CD4-positive, alpha-beta T cell treated with Interleukin-6 at 100 ng/mL for 8 hours (primary cell): ENCODE measurements around the gene CPTP.

Experiments used
- DNase-seq: peaks from one replicate; pipeline ENCODE4 v3.0.0-alpha.2; 2020; ENCODE audit warnings: mixed read lengths, low spot score

Gene CPTP

DNA sequence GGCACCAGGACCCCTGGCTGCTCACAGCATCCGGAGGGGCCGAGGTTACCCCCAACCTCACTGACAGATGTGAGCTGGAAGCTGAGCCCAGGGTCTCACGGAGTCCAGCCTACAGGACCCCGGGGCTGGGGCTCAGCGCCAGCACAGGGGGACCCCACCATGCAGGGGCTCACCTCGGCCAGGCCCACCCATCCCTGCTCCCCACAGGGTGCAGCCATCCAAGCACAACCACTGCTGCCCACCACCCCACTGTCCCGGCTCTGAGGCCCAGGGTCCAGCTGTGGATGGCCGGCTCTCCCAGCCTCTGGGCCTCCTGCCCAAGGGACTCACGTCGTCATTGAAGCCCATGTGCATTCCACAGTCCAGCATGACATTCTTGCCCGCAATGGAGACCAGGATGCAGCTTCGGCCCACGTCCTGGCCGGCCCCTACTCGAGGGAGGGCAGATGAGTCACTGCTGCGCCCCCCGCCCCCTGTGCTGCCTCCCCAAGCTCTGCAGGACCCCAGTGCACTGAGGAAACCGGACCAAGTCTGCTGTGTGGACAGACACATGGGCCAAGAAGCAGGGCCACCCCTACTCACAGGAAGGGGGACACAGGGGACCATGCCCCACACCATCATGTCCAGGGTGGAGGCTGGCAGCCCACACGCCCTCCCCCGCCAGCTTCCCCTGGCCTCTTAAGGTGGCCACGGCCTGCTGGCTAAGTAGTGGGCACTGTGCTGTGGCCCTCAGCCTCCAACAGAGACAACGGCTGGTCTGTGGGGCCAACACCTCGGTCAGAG lies 3.7 kb upstream of the CPTP start:
- no peak for DNase-seq

DNA sequence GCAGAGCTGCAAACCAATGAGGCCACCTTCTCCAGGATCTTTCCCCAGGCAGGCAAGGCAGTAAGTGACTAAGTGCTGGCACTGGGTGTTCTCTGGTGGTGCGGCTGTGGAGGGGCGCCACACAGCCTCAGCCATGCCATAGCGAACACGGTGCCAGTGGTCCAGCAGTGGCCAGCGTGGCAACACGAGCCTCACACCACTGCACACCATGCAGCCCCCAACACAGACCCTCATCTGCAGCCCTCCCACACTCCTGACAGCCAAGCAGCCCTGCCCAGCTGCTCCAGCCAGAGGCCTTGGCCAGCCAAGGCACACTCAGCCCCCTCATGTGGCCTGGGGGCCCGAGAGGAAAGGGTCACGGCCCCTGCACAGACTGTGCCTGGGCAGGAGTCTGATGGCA lies 3.1 kb upstream of the CPTP start:
- no peak for DNase-seq

DNA sequence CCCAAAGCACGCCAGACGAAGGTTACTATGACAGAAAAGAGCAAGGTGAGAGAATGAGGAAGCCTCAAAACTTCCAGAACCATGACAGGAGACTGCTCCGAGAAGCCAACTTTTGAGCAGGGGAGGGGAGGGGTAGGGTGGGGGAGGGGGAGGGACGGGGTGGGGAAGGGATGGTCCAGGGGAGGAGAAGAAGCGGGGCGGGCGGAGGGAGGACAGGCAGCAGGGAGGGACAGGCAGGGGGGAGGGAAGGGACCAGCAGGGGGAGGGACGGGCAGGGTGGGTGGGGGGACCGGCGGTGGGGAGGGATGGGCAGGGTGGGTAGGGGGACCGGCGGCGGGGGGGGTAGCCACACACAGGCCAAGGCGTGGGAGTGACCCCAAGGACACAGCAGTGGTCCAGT lies 2.2 kb upstream of the CPTP start:
- no peak for DNase-seq

DNA sequence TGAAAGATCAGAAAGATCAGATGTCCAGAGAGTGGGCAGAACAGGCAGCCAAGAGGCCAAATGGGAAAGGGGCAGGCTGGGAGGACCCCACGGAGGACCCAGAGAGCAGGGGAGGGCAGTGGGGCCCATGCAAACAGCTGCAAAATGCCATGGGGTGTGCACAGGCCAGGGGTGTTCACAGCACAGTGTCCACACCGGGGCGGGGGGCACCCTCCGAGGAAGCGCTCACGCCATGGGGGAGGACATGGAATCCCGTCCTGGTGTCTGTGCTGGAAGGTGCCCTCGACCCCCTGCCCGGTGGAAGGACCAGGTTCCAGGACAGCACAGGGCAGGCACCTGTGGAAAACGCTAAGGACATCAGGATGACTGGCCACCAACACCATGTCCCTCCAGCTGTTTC lies 1.6 kb upstream of the CPTP start:
- no peak for DNase-seq

DNA sequence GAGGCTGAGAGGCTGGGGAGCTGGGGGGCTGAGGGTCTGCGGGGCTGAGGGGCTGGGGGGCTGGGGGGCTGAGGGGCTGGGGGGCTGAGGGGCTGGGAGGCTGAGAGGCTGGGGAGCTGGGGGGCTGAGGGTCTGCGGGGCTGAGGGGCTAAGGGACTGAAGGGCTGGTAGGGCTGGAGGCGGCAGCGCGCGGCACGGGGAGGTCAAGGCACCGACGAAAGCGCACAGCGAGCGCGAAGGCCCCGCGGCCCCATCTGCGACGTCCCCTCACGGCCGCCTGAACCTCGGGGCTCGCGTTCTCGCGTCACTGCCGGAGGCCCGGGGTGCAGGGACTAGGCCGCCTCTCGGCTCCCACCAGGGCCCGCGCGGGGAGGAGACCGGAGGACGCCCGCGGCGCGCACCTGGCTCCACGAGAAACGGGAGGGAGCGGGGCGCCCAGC lies 498 bp upstream of the CPTP start:
- DNase-seq = no peak

DNA sequence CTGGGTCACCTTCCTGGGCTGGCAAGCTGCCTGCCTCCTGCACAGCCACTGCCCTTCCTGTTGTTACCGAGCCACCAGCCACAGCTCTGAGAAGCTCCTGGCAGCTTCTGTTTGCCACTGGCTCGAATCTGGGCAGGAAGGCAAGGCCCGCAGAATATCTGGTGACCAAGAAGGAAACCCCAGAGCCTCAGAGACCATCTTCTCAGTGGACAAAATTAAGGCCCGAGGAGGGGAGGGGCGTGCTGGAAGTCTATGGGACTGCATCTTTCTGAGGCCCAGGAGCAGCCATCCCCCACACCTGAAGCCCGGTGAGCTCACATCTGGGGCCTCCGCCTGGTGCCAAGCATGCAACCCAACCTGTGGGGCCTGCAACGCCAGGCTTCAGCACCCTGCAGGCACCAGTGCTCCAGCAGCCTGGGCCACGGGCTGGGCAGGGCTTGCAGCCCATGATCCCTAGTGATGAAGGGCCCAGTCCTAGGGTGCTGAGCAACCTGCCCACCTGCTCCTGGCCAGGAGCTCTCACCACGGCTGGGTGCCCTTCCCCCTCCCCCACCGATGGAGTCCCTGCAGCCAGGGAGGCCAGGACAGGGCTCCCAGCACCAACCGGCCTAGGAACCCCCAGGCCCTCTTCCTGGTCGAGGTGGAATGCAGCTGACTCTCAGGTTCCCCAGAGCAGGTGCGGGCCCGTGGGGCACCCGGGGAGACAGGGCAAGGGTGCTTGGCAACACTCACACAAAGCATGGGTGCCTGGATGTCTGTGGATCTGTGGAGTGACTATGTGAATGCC lies 879 bp downstream of the CPTP start:
- DNase-seq = no peak

DNA sequence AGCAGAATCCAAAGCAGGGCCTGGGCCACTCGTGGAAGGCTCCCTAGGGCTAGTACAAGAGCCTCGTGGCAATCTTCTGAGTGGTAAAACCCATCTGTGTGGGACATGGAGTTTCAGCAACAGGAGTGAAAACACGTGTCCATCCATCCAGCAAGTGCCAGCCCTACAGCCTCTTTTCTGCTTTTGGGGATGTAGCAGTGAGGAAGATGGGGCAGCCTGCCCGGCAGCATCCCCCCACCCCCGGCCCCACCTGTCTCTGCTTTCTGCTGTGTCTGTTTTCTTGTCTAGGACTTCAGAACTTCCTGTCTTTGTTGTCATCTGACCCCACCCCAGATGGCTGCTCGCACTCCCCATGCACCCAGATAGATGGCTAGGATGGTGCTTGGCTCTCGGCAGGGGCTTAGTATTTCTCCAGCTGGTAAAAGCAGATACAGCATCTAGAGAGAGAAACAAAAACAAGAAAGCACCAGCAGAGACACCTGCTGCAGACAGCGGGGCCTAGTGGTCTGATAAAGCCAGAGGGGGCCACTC lies 1.5 kb downstream of the CPTP start:
- no peak for DNase-seq

DNA sequence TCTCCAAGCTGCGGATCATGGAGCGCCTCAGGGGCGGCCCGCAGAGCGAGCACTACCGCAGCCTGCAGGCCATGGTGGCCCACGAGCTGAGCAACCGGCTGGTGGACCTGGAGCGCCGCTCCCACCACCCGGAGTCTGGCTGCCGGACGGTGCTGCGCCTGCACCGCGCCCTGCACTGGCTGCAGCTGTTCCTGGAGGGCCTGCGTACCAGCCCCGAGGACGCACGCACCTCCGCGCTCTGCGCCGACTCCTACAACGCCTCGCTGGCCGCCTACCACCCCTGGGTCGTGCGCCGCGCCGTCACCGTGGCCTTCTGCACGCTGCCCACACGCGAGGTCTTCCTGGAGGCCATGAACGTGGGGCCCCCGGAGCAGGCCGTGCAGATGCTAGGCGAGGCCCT lies 2.7 kb downstream of the CPTP start:
- no peak for DNase-seq

DNA sequence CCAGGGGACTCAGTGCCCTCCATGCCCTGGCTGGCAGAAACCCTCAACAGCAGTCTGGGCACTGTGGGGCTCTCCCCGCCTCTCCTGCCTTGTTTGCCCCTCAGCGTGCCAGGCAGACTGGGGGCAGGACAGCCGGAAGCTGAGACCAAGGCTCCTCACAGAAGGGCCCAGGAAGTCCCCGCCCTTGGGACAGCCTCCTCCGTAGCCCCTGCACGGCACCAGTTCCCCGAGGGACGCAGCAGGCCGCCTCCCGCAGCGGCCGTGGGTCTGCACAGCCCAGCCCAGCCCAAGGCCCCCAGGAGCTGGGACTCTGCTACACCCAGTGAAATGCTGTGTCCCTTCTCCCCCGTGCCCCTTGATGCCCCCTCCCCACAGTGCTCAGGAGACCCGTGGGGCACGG lies 3.7 kb downstream of the CPTP start:
- DNase-seq = no peak

DNA sequence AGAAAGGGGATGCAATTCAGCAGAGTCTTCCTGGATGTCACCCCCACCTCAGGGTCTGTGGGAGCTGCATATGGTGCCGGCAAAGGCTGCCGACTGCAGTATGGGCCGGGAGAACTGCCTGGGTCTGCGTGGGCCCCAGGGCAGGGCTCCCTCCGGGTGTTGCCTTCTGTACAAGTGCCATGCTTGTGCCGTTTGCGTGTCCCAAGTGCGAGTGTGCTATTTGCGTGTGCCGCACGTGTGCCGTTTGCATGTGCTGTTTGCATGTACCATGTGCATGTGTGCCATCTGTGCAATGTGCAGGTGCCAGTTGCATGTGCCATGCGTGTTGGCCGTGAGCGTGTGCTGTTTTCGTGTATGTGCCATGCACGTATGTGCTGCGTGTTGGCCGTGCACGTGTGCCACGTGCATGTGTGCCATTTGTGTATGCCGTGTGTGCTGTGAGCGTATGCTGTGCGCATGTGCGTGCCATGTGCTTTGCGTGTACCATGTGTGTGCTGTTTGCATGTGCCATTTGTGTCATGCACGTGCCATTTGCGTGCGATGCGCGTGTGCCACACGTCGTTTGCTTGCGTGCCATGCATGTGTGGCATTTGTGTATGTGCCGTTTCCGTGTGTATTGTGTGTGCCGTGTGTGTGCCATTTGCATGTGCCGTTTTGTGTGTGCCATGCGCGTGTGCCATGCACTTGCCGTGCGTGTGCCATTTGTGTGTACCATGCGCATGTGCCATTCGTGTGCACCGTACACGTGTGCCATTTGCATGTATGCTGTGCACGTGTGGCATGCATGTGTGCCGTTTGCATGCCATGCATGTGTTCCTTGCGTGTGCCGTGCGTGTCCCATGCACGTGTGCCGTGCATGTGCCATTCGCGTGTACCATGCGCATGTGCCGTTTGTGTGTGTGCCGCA lies 5.0 kb downstream of the CPTP start:
- no peak for DNase-seq

DNA sequence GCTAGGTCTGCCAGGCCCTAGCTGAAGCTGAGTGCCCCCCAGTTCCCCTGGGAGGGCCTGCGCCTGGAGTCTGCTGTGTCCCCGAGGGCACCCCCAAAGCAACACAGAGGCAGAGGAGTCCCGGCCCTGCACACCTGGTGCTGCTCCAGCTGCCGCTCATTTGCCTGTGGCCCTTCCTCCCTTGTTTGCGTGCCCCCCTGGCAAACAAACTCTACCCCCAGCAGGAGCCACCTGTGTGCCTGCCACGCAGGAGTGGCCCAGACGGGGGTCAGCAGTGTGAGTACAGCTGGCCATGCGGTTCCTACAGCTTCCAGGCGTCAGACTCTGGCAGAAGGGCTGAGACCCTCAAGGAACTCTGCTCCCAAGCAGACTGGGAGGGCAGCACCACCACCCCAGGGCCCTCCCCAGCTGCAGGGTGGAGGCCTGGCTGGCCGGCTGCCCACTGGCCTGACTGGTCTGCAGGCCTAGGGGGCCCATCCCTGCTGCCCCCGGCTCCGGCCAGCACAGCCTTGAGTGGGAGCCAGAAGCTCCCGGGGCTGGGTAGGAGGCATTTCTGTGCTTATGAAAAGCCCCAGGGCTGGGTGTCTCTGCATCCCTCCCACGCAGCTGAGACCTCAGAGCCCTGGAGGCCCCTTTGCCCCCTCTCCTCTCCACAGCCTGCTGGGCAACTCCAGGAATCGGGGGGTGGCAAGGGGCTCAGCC lies 5.9 kb downstream of the CPTP start:
- DNase-seq = no peak

DNA sequence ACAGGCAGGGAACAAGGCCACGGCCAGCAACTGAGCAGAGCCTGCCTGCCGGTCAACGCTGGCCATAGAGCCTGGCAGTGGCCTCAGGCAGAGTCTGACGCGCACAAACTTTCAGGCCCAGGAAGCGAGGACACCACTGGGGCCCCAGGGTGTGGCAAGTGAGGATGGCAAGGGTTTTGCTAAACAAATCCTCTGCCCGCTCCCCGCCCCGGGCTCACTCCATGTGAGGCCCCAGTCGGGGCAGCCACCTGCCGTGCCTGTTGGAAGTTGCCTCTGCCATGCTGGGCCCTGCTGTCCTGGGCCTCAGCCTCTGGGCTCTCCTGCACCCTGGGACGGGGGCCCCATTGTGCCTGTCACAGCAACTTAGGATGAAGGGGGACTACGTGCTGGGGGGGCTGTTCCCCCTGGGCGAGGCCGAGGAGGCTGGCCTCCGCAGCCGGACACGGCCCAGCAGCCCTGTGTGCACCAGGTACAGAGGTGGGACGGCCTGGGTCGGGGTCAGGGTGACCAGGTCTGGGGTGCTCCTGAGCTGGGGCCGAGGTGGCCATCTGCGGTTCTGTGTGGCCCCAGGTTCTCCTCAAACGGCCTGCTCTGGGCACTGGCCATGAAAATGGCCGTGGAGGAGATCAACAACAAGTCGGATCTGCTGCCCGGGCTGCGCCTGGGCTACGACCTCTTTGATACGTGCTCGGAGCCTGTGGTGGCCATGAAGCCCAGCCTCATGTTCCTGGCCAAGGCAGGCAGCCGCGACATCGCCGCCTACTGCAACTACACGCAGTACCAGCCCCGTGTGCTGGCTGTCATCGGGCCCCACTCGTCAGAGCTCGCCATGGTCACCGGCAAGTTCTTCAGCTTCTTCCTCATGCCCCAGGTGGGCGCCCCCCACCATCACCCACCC lies 6.7 kb downstream of the CPTP start, which contains the start of gene TAS1R3:
TAS1R3 (plus strand) TSS at position 213 of the 898 bp plus-strand sequence; CDS start at position 279, 66 bp downstream.
- no peak for DNase-seq

DNA sequence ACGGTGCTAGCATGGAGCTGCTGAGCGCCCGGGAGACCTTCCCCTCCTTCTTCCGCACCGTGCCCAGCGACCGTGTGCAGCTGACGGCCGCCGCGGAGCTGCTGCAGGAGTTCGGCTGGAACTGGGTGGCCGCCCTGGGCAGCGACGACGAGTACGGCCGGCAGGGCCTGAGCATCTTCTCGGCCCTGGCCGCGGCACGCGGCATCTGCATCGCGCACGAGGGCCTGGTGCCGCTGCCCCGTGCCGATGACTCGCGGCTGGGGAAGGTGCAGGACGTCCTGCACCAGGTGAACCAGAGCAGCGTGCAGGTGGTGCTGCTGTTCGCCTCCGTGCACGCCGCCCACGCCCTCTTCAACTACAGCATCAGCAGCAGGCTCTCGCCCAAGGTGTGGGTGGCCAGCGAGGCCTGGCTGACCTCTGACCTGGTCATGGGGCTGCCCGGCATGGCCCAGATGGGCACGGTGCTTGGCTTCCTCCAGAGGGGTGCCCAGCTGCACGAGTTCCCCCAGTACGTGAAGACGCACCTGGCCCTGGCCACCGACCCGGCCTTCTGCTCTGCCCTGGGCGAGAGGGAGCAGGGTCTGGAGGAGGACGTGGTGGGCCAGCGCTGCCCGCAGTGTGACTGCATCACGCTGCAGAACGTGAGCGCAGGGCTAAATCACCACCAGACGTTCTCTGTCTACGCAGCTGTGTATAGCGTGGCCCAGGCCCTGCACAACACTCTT lies 7.6 kb downstream of the CPTP start:
- no peak for DNase-seq

DNA sequence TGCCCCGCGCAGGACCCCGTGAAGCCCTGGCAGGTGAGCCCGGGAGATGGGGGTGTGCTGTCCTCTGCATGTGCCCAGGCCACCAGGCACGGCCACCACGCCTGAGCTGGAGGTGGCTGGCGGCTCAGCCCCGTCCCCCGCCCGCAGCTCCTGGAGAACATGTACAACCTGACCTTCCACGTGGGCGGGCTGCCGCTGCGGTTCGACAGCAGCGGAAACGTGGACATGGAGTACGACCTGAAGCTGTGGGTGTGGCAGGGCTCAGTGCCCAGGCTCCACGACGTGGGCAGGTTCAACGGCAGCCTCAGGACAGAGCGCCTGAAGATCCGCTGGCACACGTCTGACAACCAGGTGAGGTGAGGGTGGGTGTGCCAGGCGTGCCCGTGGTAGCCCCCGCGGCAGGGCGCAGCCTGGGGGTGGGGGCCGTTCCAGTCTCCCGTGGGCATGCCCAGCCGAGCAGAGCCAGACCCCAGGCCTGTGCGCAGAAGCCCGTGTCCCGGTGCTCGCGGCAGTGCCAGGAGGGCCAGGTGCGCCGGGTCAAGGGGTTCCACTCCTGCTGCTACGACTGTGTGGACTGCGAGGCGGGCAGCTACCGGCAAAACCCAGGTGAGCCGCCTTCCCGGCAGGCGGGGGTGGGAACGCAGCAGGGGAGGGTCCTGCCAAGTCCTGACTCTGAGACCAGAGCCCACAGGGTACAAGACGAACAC lies 8.3 kb downstream of the CPTP start:
- DNase-seq = no peak

DNA sequence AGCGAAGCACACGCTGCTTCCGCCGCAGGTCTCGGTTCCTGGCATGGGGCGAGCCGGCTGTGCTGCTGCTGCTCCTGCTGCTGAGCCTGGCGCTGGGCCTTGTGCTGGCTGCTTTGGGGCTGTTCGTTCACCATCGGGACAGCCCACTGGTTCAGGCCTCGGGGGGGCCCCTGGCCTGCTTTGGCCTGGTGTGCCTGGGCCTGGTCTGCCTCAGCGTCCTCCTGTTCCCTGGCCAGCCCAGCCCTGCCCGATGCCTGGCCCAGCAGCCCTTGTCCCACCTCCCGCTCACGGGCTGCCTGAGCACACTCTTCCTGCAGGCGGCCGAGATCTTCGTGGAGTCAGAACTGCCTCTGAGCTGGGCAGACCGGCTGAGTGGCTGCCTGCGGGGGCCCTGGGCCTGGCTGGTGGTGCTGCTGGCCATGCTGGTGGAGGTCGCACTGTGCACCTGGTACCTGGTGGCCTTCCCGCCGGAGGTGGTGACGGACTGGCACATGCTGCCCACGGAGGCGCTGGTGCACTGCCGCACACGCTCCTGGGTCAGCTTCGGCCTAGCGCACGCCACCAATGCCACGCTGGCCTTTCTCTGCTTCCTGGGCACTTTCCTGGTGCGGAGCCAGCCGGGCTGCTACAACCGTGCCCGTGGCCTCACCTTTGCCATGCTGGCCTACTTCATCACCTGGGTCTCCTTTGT lies 9.1 kb downstream of the CPTP start:
- DNase-seq = no peak

DNA sequence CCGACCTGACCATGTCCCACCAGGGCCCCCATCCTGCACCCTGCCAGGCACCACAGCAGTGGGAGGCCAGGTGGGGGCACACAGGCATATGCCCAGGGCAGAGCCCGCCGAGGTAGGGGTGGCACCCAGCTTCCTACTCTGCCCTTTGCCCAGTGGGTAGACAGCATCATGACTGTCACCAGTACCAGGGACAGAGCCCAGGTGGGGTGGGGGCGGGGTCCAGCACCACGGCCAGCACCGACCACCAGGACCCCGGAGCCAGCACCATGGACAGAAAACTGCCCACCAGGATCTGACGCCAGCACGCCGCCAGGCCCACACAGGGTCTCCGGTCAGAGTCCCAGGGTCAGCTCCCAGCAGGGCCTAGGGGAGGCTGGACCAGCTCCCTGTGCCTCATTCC lies 10.2 kb downstream of the CPTP start:
- DNase-seq = no peak

DNA sequence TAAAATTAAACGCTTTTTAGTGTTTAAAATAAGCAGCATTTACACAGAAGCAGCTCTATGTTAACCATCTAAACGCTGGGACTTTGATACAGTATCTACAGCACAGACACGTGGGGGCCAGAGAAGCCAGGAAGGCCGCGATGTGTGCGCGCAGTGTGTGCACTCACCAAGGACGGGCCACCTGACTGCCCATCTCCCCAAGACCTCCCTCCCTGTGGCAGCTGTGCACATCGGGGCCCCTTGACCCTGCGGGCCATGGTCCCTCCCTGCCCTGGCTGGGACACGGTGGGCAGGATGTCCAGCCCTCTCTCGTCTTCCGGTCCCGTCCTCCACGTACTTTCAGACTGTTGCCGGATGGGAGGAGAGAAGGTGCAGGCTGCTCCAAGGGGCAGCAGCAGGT lies 10.7 kb downstream of the CPTP start:
- no peak for DNase-seq

DNA sequence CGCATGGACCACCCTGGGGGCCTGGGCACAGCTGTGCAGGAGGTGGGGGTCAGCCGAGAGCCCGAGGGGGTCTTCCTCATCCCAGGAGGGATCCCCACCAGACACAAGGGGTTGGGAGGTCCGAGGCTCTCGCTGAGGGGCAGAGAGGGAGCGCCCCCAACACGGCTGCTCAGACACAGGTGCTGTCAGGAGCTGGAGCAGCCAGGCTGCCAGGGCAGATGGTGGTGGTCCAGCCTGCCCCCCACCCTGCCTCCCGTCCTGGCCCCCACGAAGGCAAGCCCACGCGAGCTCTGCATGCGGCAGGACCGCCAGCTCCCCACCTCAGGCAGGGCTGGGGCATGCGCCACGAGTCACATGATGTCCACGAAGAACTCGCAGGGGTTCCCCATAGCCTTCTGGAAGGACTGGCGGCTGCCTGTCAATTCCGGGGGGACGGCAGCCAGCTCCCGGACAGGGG lies 11.2 kb downstream of the CPTP start:
- DNase-seq = no peak
